Right renal pelvis (tissue), 4 donors: ENCODE data around the gene CHKA. TPM values are rescaled to one million over a fixed set of nuclear protein-coding genes. Genes with fewer than 3 reads are reported as not detected.
"Not testable (repeated sequence)": the region's sequence is repeated elsewhere in the genome, so short reads cannot be mapped to it uniquely, and the experiment has no call there.

Experiments used
- DNase-seq, 4 donors: peaks; one replicate each; pipeline ENCODE4 v3.0.0-alpha.2; 2013; ENCODE audit warnings: low read depth in 4 of 4, low spot score in 3 of 4, missing footprints in 1 of 4
- polyA plus RNA-seq, 4 donors: library from polyadenylated mRNA; unstranded; fragments of 120-200 nt; gene quantifications; one replicate each; pipeline ENCODE4 v1.2.1, GENCODE V29; 2013; ENCODE audit not compliant: insufficient read length in 4 of 4

Gene CHKA
- polyA plus RNA-seq, 4 donors = 30.7 to 48.7 (median 32.0) TPM

DNA sequence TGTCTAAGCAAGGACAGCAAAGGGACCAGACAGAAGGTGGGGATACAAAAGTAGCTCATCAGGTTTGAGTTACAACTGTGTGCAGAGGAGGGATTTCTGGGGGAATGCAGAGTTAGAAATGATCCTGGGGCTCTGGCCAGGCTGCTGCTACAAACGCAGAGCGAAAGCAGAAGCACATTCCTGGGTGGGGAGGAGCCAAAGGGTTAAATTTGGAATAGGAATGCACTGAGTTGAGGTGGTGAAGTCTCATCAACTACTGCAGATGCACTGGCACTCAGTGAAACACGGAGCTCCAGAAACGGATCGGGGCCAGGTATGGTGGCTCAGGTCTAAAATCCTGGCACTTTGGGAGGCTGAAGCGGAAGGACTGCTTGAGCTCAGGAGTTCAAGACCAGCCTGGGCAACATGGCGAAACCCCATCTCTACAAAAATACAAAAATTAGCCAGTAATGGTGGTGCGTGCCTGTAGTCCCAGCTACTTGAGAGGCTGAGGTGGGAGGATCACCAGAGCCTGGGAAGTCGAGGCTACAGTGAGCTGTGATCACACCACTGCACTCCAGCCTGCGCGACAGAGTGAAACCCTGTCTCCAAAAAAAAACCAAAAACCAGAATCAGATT is 3.2 kb downstream of the CHKA start:
- no peak for DNase-seq

DNA sequence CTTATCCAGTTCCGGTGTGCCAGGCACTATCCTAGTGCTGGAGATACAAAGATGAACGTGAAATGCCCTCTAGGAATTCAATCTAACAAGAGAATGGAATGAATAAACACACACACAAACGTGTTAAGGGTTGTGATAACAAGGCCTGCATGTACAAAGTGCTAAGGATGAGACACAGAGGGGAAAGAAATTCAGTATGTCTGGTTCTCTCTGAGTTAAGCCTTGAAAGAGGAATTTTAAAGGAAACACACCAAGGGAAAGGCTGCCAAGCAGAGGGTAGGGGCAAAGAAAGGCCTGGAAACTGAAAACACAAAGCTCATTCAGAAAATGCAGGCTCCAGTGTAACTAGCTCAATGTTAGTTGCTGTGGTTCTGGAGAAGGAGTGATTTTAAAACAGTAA is 4.2 kb downstream of the CHKA start:
- no peak for DNase-seq

DNA sequence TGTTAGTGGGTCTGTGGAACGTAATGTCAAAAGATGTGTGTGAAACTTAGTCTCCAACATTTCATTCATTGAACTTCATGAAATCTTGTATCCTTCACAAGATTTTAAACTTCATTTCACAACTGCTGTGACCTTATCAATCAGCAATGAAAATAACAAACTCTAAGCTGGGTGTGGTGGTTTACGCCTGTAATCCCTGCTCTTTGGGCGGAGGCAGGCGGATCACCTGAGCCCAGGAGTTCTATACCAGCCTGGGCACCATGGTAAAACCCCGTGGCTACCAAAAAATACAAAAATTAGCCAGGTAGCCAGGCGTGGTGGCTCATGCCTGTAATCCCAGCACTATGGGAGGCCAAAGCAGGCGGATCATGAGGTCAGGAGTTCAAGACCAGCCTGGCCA is 5.1 kb downstream of the CHKA start:
- no peak for DNase-seq

DNA sequence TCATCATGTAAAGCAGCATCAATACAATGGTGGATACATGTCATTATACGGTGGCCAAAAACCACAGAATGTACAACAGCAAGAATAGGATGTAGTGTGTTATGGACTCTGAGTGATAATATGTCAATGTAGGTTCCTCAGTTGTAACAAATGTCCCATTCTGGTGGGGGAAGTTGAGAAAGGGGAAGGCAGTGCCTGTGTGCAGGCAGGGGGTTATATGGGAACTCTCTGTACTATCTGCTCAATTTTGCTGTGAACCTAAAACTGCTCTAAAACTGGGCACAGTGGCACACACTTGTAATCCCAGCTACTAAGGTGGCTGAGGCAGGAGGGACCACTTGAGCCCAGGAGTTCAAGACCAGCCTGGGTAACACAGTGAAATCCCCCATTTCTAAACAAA is 5.9 kb downstream of the CHKA start:
- DNase-seq = no peak

DNA sequence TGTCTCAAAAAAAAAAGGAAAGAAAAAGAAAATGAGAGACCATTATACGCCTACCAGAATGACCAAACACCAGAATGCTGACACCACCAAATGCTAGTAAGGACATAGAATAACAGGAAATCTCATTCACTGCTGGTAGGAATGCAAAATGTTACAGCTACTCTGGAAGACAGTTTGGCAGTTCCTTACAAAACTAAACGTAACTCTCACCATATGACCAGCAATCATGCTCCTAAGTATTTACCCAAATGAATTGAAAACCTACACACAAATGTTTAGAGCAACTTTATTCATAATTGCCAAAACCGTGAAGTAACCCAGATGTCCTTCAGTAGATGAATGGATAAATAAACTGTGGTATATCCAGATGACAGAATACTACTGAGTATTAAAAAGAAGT is 7.2 kb downstream of the CHKA start:
- no peak for DNase-seq

DNA sequence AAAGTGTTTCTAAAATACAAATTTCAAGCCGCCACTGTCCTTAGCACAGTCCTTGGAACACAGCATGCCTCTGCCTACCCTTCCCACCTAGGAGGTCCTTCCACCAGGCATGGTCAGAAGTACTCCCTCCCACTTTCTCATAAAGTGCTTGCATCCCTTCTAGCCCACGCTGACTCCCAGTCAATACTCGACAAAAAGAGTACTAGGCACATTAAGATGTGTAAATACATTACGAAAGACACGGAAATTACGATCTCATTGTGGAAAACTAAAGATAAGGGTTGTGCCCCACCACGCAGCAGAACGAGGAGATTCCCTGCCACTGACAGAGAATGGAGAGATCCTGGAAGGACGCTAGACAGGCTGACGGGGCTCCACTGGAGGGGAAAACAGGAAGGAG is 13.5 kb downstream of the CHKA start:
- no peak for DNase-seq

DNA sequence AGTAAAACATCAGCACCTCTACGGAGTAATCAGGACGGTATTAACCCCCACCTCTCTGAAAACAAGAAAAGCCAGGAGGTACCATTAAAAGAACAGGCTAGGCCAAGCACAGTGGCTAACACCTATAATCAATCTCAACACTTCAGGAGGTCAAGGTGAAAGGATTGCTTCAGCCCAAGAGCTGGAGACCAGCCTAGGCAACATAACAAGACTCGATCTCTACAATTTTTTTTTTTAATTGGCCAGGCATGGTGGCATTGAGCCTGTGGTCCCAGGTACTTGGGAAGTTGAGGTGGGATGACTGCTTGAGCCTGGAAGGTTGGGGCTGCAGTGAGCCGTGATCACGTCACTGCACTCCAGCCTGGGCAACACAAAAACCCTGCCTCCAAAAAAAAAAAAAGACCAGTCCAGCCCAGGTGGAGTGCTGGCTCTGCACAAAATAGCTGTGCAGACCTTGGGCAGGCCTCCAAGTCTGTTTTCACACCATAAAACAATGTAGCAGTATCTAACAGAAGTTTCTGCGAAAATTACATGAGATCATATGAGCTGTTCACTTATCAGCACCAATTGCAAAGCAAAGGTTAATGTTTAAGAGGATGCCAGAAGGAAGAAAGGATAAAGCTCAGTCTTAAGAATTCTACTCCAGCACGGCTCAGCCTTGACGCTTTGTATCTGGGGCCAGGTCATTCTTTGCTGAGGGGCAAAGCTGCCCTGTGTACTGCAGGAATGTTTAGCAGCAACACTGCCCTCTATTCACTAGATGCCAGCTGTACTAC is 14.8 kb downstream of the CHKA start:
- DNase-seq = no peak

DNA sequence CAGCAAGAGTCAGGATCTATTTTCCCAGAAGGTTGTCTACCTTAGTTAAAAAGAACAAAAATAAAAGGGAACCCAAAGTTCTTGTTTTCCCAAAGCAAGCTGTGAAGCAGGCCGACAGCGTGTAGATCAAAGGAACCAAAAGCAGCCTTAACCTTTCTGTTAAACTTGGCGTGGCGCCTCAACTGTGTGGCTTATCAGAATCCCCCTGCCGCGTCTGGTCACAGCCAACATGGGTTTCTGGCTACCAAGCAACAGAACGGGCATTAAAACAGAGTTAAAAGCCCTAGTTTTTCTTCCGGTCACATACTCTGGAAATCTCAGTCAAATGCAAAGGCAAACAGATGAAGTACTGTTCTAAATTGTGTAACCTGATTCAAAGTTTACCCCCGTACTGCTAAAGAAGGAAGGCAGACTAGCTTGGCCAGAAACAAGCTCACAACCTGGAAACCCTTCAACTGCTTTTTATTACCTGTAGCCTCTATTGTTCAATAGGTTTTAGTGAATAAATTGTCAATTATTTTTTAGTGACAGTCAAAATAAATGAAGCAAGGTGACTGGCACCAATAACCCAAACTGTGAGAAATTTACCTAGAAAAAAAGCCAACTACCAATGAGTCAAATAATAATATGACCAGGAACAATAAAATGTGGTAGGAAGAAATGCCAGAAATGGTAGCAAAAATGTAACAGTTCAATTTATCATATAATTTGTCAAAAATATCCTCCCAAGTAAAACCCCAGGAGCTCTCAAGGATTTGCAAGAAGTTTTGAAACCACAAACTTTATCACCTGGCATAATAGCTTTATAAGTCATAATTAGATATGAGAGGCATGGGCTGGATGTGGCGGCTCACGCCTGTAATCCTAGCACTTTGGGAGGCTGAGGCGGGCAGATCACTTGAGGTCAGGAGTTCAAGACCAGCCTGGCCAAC is 21.4 kb downstream of the CHKA start:
- no peak for DNase-seq

DNA sequence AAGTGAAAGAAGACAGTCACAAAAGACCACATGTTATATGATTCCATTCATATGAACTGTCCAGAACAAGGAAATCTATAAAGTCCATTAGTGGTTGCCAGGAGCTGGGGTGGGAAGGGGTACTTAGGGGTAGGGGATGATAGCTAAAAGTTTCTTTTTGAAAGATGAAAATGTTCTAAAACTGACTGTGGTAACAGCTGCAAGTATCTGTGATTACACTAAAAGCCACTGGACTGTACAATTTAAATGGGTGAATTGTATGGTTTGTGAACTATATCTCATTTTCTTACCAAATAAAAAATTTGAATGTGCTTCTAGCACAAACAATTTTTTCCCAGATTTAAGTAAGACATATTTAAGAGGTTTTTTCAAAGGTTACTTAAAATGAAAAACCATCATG is 22.1 kb downstream of the CHKA start:
- no peak for DNase-seq

DNA sequence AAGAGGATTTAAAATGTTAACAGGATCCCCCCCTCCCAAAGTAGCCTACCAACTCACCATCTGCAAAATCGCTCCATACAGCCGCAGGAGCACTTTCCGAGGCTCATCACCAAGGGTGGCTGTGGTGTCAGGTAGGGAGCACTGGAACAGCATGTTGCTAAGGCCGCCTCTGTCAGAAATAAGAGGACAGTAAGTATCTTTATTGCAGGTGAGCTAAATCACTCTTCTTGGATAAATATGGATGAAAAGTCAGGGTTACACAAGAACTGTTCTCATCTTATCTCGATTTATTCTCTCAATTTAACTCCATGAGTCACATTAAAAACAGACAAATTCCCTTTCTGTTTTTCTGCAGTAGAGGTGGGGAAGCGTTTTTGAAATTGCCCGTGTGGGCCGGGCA is 24.2 kb downstream of the CHKA start:
- no peak for DNase-seq

DNA sequence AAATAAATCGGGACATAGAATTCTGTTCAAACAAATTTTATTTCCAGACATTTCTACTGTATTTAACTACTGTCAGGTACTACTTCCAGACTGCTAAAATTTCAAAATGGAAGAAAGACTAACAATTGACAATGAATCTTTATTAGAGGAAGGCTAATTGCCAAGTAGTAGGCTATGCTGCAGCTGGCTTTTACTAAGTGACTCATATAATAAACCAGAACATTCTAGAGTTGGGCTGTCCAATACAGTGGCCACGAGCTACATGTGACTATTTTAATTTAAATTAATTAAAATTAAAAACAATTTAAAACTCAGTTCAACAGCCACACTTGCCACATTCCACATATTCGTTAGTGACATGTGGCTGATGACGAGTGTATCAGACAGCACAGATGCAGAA is 27.6 kb downstream of the CHKA start:
- DNase-seq = no peak

DNA sequence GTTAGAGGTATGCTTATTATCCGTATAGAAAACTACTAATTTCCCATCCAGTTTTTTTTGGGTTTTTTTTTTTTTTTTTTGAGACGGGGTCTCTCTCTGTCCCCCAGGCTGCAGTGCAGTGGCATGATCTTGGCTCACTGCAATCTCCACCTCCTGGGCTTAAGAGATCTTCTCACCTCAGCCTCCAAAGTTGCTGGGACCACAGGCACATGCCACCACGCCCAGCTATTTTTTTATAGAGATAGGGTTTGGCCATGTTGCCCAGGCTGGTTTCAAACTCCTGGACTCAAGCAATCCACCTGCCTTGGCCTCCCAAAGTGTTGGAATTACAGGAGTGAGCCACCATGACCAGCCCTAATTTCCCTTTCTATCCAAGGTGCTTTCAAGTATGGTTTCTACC is 28.2 kb downstream of the CHKA start:
- DNase-seq = not testable (repeated sequence)

DNA sequence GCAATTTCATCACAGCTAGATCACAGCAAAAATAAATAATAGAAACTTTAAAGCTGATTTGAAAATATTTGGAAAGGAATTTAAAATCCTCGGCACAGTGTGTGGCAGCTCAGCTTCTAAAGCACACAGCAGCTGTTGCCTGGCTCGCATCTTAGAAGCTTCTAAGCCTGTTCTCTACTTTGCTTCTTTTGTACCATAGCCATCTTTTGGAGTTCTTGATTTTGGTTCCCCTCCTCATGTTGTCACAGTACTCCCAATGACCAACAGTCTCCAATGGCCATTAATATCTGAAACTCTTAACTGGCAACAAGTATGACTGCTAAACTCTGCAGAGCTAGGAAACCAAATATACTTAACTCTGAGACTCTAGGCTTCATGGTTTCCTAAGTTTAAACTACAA is 28.8 kb downstream of the CHKA start:
- no peak for DNase-seq

DNA sequence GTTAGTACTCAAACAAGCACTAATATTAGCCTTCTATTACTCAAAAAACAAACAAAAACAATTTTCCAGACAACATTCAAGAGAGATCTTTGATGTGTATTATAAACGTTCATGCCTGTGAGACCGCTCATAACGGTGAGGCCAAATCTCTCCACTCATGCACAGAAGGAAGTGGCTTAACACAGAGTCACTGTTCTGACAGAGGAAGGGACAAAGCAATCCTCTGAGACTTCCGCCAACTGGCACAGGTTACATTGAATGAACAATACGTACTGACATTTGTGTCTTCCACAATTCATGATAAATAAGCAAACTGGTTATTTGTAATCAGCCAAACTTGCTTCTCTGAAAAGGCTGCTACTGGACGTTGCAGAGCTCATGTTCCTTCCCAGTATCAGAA is 30.5 kb downstream of the CHKA start:
- no peak for DNase-seq

DNA sequence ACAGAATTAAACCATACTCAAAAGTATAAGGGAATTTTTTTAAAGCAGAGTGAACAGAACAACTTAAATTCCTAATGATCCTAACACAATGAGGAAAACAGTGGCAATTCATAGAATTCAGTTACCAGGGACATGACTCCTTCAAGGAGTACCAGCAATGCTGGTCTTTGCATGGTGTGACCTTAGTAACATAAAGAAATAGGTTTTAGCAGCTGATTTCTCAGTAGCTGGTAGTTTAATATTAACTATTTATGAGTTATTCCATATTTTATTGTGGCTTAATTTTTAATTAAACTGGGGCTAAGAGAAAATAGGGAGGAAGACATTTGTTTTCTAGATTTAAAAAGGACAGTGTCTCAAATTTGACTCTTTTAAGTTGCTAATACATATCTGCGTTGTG is 30.9 kb downstream of the CHKA start:
- no peak for DNase-seq

DNA sequence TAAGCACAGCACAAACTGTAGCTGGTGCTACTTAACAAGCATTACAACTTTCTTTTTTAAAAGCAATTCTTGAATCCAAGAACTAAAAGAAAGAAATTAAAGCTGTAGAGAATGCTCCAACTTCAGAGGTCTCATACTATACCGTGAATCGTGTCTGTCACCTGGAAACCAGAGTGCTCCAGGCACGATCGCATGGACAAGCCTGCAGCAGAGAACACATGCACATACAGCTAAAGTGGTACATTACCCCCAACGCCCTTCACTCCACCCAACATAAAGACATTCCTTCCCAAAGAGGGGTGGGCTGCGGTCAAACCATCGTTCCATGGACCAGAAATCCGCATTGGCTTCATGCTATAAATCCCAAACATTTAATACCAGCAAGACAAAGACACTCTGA is 31.5 kb downstream of the CHKA start:
- no peak for DNase-seq

DNA sequence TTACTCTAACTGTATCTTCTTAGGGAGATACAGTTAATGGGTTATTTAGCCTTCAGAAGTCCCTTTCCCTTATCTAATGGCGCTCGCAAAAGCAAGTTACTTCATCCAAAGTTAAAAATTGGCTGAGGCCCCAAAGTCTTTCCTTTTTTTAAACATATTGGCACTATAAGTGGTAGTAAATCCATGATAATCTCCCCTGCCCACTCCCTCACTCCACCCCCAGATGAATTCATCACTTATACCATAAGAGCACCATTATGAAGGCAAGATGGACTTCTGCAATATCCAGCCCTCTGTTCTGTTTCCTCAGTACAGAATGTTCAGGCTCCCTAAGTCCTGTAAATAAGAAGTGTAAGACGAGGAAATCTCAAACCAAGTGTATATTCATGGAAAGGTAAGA is 37.7 kb downstream of the CHKA start:
- DNase-seq = no peak

DNA sequence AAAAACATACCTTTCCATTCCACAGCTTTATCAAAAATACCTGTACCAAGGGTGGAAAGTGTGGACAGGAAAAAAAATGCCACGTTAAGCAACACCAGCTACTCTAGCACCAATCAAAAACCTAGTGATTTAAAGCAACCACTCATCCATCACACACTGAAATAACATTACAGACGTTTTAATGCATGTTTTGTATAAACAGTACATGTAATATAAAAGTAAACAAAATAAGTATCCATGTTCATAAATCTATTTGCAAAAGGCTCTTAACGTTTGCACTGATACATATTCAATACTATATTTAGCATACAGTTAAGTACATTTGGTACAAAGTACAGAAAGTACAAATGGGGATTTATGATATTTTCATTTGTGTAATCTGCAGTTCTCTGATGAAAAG is 38.7 kb downstream of the CHKA start:
- DNase-seq = no peak

DNA sequence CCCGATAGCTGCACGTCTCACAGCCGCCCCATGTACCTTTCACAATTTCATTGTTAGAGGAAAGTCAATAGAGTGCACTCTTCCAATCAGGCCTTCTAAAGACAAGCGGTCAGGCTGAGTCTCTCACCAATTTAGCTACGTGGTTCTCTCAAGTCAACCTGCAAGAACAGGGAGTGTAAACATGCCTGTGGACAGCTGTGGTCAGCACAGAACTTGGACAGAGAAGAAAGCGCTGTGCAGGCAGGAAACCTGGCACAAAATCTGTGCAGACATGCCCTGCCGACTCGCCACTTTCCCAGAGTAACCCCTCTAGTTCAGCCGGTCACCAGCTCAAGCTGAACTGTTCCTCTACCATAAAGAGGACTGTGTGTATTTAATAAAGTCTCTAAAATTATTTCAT is 39.5 kb downstream of the CHKA start:
- no peak for DNase-seq

DNA sequence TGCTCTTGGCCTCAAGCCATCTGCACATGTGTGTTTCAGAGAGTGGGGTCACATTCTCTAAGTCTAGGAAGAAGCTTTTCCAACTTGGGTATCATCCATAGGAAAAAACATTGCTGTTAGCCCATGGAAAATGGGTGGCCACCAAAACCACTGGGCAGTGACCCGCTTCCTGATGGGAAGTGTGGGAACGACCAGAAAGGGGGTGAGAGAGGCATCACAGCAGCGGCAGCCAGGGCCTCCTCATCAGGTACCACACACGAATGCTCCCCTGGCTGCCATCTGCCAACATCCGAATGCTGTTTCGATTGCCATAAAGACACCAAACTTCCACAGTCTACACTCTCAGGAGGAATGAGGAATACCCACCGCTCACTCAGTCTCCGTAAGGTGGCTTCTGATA is 40.3 kb downstream of the CHKA start:
- DNase-seq = no peak
